ENCODE measurements around the gene COX6A2. TPM values are rescaled to one million over a fixed set of nuclear protein-coding genes. Genes with fewer than 3 reads are reported as not detected.
"Not testable (repeated sequence)": the region's sequence is repeated elsewhere in the genome, so short reads cannot be mapped to it uniquely, and the experiment has no call there.

COX6A2 gene
- polyA plus RNA-seq, 3 donors: 0.55 to 0.92 (median 0.86) TPM

- DNase-seq (ENCODE audit: low read depth in 3 of 3, low spot score in 2 of 3): no peak
Observed at GRCh38 chr16:31464348-31464769, 36.2 kb upstream of the COX6A2 start.

GRCh38 chr16:31461921-31462804, 34.0 kb upstream of the COX6A2 start:
- DNase-seq (ENCODE audit: low read depth in 3 of 3, low spot score in 2 of 3): no peak

GRCh38 chr16:31461201-31461920, 33.2 kb upstream of the COX6A2 start:
- DNase-seq (ENCODE audit: low read depth in 3 of 3, low spot score in 2 of 3): no peak

- DNase-seq (ENCODE audit: low read depth in 3 of 3, low spot score in 2 of 3): no peak
Observed at GRCh38 chr16:31460582-31461002, 32.4 kb upstream of the COX6A2 start.

DNA sequence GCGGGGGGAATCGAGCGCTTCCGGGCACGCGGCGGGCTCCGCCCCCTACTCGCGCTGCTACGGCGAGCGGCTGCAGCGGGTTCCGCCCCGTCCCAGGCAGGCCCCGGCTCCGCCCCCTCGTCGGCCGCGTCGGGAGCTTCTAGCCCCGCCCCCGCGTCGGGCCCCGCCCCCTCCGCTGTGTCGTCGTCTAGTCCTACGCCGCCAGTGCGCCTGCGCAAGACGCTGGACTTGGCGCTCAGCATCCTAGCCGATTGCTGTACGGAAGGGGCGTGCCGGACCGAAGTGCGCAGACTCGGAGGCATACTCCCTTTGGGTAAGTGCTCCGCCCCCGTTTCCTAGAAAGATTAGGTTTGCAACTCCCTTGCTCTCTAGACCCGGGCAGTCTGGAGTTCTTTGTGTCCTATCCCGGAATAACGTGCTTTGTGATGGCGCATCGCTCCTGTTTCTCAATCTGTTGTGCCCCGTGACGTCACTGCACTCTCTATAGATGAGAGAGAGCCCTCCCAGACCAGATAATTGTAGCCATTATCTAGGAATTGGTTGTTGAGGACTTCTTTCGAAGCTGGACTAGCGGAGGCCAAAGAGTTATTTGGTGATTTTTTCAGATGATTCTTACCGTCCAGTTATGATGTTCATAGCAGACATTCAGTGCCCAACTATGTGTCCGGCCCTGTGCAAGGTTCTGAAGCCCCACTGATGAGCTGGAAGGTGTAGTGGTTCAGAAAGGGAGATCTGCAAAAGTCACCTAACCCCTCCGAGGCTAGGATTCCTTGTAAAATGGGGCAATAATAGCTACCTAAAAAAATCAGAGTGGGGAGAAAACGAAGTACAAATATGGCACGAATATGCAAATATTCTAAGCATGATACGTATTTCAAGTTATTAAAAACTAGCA, 31.8 kb upstream of the COX6A2 start:
- peak; percentile 96 to 100 (median 98) for DNase-seq (ENCODE audit: low read depth in 3 of 3, low spot score in 2 of 3)

DNA sequence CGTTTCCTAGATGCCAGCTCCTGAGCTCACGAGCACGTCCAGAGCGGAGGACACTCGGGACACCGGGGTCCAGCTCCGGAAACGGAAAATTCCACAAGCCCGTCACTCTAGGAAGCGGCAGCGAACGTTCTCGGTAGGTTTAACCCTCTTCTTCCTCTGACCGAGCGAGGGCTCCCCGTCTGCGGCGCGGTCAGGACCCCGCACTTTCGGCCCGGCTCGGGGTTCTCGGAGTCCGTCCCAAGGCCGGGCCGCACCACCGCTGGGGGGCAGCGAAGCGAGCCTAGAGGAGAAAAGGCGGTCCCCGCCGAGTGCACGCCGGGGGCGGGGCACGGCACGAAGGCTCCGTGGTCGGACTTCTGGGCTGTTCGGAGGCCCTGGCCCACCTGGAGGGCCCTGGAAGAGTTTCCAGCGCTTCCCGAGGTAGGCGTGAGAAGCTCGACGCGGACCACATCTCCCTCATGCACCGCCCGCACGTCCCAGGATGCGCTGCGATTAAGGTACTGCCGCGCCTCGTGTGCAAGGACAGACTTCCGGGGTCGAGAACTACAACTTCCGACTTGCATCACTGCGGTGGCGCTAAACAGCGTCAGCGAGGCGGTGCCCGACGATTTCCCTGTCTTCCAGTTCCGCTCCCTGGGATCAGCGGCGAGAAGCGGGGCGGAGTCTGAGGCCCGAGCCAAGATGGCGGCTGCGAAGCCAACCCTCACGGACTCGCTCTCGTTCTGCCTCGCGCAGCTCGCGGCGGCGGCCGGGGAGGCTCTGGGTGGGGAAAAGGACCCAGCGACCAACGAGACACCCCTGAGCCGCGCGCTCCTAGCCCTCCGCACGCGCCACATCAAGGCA, 30.9 kb upstream of the COX6A2 start, which contains the start of gene ARMC5:
Gene ARMC5 (plus strand): TSS at position 658 of the 843 bp plus-strand sequence. CDS start 24 bp downstream, at position 682.
- peak; percentile 94 to 95 (median 95) for DNase-seq (ENCODE audit: low read depth in 3 of 3, low spot score in 2 of 3)

DNA sequence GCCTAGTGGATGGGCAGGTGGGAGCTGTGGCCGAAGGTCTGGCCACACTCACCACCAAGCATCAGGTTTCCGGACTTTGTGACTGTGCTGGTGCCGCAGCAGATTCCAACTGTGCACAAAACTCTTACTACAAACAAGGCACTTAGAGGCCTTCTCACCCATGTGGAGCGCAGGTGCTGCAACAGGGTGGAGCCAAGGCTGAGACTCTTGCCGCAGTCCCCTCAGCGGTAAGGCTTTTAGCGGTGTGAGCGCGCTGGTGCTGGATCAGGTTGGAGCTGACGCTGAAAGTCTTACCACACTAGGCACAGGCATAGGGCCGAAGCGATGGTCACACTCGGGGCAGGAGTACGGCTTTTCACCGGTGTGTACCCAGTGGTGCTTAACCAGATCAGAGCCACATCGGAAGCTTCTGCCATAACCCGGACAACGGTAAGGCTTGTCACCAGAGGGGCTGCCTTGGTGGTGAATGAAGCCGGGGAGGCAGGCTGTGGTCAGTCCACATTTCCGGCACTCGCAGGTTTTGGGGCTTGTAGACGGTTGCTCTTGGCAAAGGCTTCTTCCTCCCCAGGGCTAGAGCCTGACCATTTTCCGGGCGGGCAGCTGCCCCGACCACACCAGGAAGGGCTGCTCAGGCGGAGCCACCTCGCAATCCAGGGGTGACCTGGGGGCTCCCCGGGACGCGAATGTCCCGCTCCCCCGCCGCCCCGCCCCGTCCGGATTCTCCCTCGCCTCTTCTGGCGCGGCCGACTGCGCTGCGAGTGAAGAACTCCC, 30.1 kb upstream of the COX6A2 start:
- no peak for DNase-seq (ENCODE audit: low read depth in 3 of 3, low spot score in 2 of 3)

DNA sequence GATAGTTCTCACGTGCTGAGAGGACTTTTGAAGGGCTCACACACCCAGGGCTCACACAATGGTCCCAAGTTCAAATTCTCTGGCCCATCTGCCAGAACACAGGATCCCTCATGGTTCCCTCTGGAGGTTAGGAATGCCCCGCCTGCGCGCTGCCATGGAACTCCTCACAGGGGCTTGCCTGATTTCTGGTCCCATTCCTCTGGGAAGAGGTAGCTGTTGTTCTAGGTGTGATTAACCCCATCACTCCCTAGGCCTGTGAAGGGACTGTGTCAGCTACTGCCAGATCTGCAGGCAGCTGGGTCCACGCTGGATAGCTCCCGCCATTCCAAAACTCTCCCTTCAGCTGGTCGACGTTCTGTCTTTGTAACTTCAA, 28.8 kb upstream of the COX6A2 start:
- DNase-seq (ENCODE audit: low read depth in 3 of 3, low spot score in 2 of 3): no peak

DNA sequence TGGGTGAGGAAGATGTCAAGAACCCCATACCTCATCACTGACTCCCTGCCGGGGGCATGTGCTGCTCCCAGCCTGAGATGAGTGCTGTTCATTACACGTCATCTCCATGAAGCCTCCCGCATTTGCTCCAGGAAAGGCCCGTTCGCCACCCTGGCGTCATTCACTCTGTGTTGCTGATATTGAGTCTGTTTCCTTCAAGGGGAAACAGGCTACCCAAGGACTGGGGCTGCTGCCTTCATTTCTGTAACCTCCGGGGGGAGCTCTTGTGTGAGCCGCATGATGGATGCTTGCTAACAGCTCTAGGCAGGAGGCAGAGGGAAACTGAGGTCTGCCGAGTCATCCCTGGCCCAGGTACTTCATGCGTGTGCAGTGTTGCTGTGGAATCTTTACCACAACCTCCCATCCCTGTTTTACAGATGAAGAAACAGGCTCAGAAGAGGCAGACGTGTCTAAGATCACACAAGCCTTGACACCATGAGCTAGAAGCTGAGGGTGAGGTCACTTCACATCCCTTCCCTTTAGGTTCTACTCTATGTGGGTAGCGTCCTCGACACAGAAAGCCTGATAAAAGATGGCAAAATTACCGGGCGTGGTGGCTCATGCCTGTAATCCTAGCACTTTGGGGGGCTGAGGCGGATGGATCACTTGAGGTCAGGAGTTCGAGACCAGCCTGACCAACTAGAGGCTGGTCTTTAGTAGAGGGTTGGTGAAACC, 27.6 kb upstream of the COX6A2 start:
- DNase-seq (ENCODE audit: low read depth in 3 of 3, low spot score in 2 of 3): no peak

DNA sequence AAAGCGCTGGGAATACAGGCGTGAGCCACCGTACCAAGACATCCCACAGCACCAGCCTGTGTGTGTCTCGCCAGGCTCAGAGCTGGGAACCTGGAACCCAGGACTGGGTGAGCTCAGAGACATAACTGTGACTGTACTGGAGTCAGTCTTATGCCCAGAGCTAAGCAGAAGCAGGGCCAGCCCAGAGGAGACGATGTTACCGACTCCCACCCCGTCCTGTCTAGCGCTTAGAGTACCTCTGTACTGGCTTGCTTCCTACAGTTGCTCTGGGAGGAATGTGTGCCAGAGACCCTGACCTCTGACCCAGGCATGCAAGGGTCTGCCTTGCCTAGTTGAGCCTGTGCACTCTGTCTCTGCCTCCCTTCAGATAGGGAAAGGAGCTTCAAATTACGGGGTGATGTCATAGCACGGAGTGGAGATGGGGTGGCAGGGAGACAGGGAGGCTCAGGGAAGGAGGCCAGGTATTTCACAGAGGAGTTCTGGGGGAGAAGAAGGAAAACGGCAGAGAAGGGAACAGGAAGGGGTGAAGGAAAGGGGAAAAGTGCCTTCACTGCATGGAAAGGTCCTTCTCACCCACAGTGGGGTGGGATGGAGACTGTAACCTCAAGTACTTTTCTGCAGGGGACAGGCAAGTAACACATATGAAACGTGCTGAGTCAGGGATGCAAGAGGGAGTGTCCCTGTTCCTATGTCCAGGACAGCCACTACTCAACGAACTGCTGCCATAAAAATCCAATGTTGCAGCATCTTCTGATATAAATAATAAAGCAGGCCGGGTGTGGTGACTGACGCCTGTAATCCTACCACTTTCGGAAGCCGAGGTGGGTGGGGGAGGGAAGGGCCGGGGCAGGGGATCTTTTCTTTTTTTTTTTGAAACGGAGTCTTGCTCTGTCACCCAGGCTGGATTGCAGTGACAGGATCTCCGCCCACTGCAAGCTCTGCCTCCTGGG, 25.4 kb upstream of the COX6A2 start:
- DNase-seq (ENCODE audit: low read depth in 3 of 3, low spot score in 2 of 3): no peak

DNA sequence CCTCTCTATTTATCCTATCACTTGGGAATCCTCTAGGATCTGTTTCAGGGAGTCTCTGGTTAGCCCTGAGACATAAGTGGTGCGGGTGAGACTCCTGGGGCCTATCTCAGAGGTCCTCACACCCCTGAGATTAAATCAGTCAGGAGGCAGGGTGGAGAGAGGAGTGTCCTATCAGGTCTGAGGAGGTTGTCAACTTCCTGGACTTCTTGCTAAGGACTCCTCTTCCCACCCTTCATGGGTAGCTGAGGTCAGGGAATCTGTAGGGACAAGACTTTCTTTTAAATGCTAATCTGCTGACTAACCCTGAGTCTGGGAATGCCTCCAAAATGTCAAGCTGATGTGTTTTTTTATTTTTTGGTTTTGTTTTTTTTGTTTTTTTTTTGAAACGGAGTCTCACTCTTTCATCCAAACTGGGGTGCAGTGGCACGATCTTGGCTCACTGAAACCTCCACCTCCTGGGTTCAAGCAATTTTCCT, 24.5 kb upstream of the COX6A2 start:
- no peak for DNase-seq (ENCODE audit: low read depth in 3 of 3, low spot score in 2 of 3)

DNA sequence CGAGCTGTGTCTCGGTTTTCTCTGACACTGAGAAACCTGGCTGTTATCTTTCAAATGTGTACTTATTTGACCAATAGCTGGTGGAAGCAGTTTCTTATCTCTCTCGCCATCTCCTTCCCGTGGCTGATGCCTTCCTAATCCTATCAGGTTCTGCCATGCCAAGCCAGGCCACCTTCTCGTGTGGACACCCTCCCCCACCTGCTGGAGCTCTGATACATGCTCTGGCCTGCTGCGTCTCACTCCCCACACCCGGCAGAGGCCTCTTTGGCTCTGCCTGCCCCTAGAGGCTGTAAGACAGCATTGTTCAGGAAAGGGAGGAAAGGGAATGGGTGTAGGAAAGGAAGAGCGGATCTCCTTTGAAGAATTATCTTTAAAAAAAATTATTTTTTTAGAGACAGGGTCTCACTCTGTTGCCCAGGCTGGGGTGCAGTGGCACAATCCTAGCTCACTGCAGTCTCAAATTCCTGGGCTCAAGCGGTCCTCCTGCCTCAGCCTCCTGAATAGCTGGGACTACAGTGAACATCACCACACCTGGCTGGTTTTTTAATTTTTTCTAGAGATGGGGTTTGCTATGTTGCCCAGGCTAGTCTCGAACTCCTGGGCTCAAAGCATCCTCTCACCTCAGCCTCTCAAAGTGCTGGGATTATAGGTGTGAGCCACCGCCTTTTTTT, 23.7 kb upstream of the COX6A2 start:
- no peak for DNase-seq (ENCODE audit: low read depth in 3 of 3, low spot score in 2 of 3)

DNA sequence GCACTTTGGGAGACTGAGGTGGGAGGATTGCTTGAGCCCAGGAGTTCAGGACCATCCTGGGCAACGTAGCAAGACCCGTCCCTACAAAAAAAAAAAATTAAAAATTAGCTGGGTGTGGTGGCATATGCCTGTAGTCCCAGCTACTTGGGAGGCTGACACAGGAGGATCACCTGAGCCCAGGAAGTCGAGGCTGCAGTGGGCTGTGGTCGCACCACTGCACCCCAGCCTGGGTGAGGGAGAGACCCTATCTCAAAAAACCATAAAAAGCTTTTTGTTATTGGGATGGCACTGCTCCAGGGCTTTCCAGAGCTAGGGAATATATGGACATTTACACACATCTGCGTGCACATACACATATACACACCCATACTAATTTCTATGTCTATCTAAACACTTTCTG, 23.0 kb upstream of the COX6A2 start:
- no peak for DNase-seq (ENCODE audit: low read depth in 3 of 3, low spot score in 2 of 3)

DNA sequence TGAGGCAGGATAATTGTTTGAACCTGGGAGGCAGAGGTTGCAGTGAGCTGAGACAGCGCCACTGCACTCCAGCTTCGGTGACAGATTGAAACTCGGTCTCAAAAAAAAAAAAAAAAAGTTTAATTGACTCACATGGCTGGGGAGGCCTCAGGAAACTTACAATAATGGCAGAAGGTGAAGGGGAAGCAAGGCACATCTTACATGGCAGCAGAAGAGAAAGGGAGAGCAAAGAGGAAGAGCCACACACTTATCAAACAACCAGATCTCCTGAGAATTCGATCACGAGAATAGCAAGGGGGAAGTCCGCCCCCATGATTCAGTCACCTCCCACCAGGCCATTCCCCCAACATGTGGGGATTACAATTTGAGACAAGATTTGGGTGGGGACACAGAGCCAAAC, 17.8 kb upstream of the COX6A2 start:
- DNase-seq (ENCODE audit: low read depth in 3 of 3, low spot score in 2 of 3): not testable (repeated sequence)

DNA sequence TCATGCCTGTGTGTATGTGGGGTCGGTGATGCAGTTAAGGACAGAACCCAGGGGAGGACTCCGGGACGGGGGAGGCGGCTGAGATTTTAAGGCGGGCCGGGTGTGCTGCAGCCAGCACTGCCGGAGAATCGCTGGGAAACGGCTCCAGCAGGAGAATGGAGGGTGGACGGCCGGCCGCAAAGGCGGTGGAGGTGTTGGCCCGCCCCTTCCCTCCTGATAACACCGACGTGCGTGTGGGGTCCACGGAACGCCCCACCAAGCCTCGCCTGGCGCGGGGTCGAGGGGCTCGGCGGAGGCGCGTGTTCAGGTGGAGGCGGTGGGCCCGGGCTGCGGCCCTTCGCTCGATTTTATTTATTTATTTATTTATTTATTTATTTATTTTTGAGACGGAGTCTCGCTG, 13.8 kb upstream of the COX6A2 start:
- no peak for DNase-seq (ENCODE audit: low read depth in 3 of 3, low spot score in 2 of 3)

GRCh38 chr16:31440516-31441184, 12.5 kb upstream of the COX6A2 start:
- no peak for DNase-seq (ENCODE audit: low read depth in 3 of 3, low spot score in 2 of 3)
